ENCODE data around the gene OSBPL2. TPM values are rescaled to one million over a fixed set of nuclear protein-coding genes. Genes with fewer than 3 reads are reported as not detected.

OSBPL2 gene
- total RNA-seq, 1 experiment from 2014 or later = 26.3 TPM

DNA sequence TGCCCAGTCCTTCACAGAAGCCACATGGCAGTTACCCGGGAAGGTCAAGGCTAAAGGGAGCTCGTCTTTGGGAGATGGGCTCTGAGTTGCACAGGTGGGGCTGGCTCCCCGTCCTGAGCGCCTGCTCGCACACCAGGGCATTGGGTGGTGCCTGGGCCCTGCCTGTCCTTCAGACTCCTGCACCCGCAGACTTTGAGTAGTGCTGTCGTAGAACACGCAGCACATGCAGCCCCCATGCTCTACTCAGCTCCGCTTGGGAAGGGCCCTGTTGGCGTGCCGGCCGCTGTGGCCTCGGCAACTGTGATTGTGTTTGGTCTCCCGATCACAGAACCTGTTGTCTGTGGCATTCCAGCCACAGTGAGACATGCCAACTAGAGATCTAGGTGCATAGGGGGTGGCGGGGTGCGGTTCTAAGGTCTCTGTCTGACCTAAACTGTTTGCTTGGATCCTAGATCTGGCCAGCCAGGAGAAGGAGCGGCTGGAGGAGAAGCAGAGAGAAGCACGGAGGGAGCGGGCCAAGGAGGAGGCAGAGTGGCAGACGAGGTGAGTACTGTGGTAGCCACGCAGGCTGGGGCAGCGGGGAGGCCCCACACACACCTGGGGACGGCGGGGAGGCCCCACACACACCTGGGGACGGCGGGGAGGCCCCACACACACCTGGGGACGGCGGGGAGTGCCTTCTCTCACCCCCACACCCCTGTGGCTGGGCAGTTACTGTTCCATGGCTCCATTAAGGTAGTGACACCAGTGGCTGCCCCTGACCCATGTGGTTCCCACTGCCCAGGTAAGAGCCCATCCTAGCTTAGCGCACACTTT is 53.1 kb downstream of the OSBPL2 start:
- ChIA-PET CTCF (no interaction called here), POLR2A (ENCODE audit: low non-redundant PET) (no interaction called here)
- H3K4me3 ChIP-seq (ENCODE audit: low read depth, low read length, poor library complexity, severe bottlenecking) = no peak overlapping the region
- intact Hi-C loops (cut with micrococcal nuclease; ENCODE audit: unreplicated experiment) = no loop called here
- TF ChIP-seq, protein P1, sequence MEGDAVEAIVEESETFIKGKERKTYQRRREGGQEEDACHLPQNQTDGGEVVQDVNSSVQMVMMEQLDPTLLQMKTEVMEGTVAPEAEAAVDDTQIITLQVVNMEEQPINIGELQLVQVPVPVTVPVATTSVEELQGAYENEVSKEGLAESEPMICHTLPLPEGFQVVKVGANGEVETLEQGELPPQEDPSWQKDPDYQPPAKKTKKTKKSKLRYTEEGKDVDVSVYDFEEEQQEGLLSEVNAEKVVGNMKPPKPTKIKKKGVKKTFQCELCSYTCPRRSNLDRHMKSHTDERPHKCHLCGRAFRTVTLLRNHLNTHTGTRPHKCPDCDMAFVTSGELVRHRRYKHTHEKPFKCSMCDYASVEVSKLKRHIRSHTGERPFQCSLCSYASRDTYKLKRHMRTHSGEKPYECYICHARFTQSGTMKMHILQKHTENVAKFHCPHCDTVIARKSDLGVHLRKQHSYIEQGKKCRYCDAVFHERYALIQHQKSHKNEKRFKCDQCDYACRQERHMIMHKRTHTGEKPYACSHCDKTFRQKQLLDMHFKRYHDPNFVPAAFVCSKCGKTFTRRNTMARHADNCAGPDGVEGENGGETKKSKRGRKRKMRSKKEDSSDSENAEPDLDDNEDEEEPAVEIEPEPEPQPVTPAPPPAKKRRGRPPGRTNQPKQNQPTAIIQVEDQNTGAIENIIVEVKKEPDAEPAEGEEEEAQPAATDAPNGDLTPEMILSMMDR (conservative IDR thresholded peaks at IDR 0.05; ENCODE audit: low read depth, low read length) = no peak
- no peak for TF ChIP-seq EZH2 (IDR thresholded peaks at IDR 0.05; ENCODE audit: borderline replicate concordance, low read depth, low read length, poor library complexity, severe bottlenecking)
- peaks cover 4% of the 10 kb centered on the region for H3K36me3 ChIP-seq (ENCODE audit: insufficient read depth, low read length, poor library complexity, severe bottlenecking)
- no peaks in the 10 kb centered on the region for H3K9me3 ChIP-seq (ENCODE audit: low read depth, low read length, poor library complexity, severe bottlenecking)
- BruUV-seq (replicated peaks) = no TSS peak
- no peak for DNase-seq (ENCODE audit: low spot score)
- H3K27ac ChIP-seq (ENCODE audit: low read depth, low read length, poor library complexity, severe bottlenecking) = no peak overlapping the region
- no peaks in the 10 kb centered on the region for H3K27me3 ChIP-seq (replicated peaks; ENCODE audit: insufficient read depth, low read depth, low read length, poor library complexity)
- H3K4me1 ChIP-seq (ENCODE audit: insufficient read depth, low read length, poor library complexity, severe bottlenecking) = no peaks in the 10 kb centered on the region

DNA sequence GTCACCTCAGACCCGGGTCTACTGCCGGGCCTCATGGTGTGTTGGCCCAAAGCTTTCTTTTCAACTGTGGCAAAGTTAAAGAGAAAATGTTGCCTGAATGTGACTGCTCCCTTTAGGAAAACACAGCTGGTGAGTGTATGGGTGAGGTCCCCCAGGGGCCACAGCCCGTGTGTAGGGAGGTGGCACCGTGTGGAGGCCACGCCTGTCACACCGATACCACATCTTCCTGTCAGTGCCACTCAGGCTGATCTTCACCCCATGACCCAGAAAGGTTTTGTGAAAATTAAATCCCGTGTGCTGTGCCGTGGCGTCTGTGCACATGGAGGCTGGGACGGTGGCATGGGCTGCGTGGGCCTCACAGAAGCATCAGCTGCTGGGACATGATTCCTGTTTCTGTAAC is 53.8 kb downstream of the OSBPL2 start:
- TF ChIP-seq, protein P1 (conservative IDR thresholded peaks at IDR 0.05; ENCODE audit: low read depth, low read length) = no peak
- TF ChIP-seq EZH2 (IDR thresholded peaks at IDR 0.05; ENCODE audit: borderline replicate concordance, low read depth, low read length, poor library complexity, severe bottlenecking) = no peak
- H3K36me3 ChIP-seq (ENCODE audit: insufficient read depth, low read length, poor library complexity, severe bottlenecking) = peaks cover 4% of the 10 kb centered on the region
- no peaks in the 10 kb centered on the region for H3K4me1 ChIP-seq (ENCODE audit: insufficient read depth, low read length, poor library complexity, severe bottlenecking)
- no peaks in the 10 kb centered on the region for H3K27me3 ChIP-seq (replicated peaks; ENCODE audit: insufficient read depth, low read depth, low read length, poor library complexity)
- ChIA-PET POLR2A (ENCODE audit: low non-redundant PET) (no interaction called here), CTCF (no interaction called here)
- H3K4me3 ChIP-seq (ENCODE audit: low read depth, low read length, poor library complexity, severe bottlenecking) = no peak overlapping the region
- intact Hi-C loops (cut with micrococcal nuclease; ENCODE audit: unreplicated experiment) = no loop called here
- no peak overlapping the region for H3K27ac ChIP-seq (ENCODE audit: low read depth, low read length, poor library complexity, severe bottlenecking)
- BruUV-seq (replicated peaks) = no TSS peak
- H3K9me3 ChIP-seq (ENCODE audit: low read depth, low read length, poor library complexity, severe bottlenecking) = no peaks in the 10 kb centered on the region
- no peak for DNase-seq (ENCODE audit: low spot score)

DNA sequence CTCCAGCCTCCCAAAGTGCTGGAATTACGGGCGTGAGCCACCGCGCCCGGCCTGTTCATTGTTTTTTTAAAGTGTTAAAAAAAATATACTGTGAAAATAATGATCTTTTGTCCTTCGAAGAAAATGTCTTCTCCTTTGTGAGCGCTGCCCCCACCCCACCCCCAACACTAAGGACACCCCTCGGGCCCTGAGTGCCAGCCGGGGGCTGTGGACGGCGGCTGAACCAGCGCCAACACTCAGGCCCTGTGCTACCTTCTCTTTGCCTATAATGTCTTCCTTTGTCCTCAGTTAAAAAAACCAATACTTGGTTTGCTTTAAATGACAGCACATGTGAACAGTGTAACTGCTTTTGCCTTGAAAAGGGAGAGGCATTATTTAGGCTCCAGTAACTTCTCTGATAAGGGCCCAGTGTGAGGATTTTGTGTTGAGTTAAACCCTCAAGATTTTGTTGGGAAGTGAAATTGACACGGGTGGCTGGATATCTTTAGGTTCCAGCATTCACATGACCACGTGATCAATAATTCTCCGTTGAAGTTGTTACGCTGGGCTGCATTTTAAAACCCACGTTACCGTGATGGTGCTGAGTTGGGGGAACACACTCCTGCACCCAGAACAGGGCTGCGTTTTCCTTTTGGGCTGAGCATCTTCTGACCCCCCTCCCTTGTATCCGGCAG is 54.9 kb downstream of the OSBPL2 start:
- no peak for DNase-seq (ENCODE audit: low spot score)
- intact Hi-C loops (cut with micrococcal nuclease; ENCODE audit: unreplicated experiment) = no loop called here

More for the DNA sequence above, 54.9 kb downstream of the OSBPL2 start:
- Histone ChIP-seq H3K36me3 (ENCODE audit: insufficient read depth, low read length, poor library complexity, severe bottlenecking) (peaks cover 4% of the 10 kb centered on the region), H3K9me3 (ENCODE audit: low read depth, low read length, poor library complexity, severe bottlenecking) (no peaks in the 10 kb centered on the region), H3K27ac (ENCODE audit: low read depth, low read length, poor library complexity, severe bottlenecking) (no peak overlapping the region), H3K27me3 (replicated peaks; ENCODE audit: insufficient read depth, low read depth, low read length, poor library complexity) (no peaks in the 10 kb centered on the region), H3K4me3 (ENCODE audit: low read depth, low read length, poor library complexity, severe bottlenecking) (no peak overlapping the region), H3K4me1 (ENCODE audit: insufficient read depth, low read length, poor library complexity, severe bottlenecking) (no peaks in the 10 kb centered on the region)
- ChIA-PET CTCF (no interaction called here), POLR2A (ENCODE audit: low non-redundant PET) (no interaction called here)
- BruUV-seq (replicated peaks) = no TSS peak
- TF ChIP-seq, protein P1 (conservative IDR thresholded peaks at IDR 0.05; ENCODE audit: low read depth, low read length) = no peak
- TF ChIP-seq EZH2 (IDR thresholded peaks at IDR 0.05; ENCODE audit: borderline replicate concordance, low read depth, low read length, poor library complexity, severe bottlenecking) = no peak
